Central memory CD8-positive, alpha-beta T cell (primary cell): ENCODE results near the gene KRT79.
A peak's percentile ranks its signal among the peaks of the same experiment; 100 is the strongest.

Experiments
- ATAC-seq: fragments of 150-1000 bp; cut with Tn5 transposase; replicated peaks from 2 replicates; pipeline ENCODE4 v1.10.0; 2022; ENCODE audit warnings: mild to moderate bottlenecking, moderate FRiP score, moderate number of reproducible peaks; ENCODE audit not compliant: poor library complexity, severe bottlenecking; ENCODE audit errors: extremely low read depth
- DNase-seq, 2 donors: peaks; one replicate each; pipeline ENCODE4 v3.0.0; 2021; ENCODE audit warnings: low spot score in 2 of 2
- H3K27ac Mint-ChIP-seq: one replicate; pipeline ENCODE4 v1.8.0; 2022; ENCODE audit warnings: low read depth, mild to moderate bottlenecking, moderate library complexity, mixed read lengths
- H3K27me3 Mint-ChIP-seq: one replicate; pipeline ENCODE4 v1.8.0; 2022; ENCODE audit warnings: mixed read lengths
- H3K36me3 Mint-ChIP-seq: one replicate; pipeline ENCODE4 v1.8.0; 2022; ENCODE audit warnings: mild to moderate bottlenecking, moderate library complexity, mixed read lengths; ENCODE audit not compliant: insufficient read depth
- H3K4me1 Mint-ChIP-seq: one replicate; pipeline ENCODE4 v1.8.0; 2022; ENCODE audit warnings: mixed read lengths
- H3K4me3 Mint-ChIP-seq: one replicate; pipeline ENCODE4 v1.8.0; 2022; ENCODE audit warnings: mild to moderate bottlenecking, moderate library complexity, mixed read lengths
- H3K9me3 Mint-ChIP-seq: one replicate; pipeline ENCODE4 v1.8.0; 2022; ENCODE audit warnings: mixed read lengths

KRT79 gene

DNA sequence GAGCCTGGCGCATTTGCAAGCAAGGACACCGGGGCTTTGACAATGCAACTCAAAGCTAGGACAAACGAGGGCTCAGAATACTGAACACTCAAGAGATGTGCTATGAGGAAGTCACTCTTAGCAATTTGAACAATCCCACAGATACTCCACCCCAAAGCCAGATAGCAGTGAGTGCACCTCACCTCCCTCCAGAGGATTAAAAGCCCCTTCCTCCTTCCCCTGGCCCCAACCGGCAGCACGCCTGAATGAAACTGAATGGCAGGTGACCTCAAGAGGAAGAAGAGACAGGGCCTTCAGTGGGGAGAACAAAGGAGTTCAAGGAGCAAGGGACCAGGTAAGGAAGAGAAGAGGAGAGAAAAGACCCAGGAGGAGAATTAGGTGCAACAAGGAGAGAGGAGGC, 16.6 kb upstream of the KRT79 start:
- Mint-ChIP-seq H3K27me3 (peaks cover 56% of the 10 kb centered on the region), H3K36me3 (peaks cover 4% of the 10 kb centered on the region), H3K4me3 (no peak overlapping the region), H3K4me1 (no peaks in the 10 kb centered on the region), H3K27ac (no peak overlapping the region), H3K9me3 (no peaks in the 10 kb centered on the region)
- no peak for ATAC-seq
- no peak for DNase-seq

DNA sequence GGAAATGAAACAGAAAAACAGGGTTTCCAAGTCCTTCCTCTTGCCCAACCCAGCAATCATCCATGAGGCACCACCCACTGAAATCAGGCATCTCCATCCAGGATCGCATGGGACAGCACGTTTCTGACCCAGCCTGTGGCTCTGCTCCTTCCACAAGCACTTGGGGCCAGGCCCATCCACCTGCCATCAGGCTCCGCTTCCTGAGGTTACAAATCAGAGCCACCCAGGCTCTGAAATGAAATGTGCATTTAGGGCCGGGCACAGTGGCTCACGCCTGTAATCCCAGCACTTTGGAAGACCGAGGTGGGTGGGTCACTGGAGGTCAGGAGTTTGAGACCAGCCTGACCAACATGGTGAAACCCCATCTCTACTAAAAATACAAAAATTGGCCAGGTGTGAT, 15.4 kb upstream of the KRT79 start:
- ATAC-seq (no peak), DNase-seq (no peak)
- Mint-ChIP-seq H3K27ac (no peak overlapping the region), H3K27me3 (peaks cover 48% of the 10 kb centered on the region), H3K4me3 (no peak overlapping the region), H3K9me3 (no peaks in the 10 kb centered on the region), H3K4me1 (no peaks in the 10 kb centered on the region), H3K36me3 (peaks cover 2% of the 10 kb centered on the region)

DNA sequence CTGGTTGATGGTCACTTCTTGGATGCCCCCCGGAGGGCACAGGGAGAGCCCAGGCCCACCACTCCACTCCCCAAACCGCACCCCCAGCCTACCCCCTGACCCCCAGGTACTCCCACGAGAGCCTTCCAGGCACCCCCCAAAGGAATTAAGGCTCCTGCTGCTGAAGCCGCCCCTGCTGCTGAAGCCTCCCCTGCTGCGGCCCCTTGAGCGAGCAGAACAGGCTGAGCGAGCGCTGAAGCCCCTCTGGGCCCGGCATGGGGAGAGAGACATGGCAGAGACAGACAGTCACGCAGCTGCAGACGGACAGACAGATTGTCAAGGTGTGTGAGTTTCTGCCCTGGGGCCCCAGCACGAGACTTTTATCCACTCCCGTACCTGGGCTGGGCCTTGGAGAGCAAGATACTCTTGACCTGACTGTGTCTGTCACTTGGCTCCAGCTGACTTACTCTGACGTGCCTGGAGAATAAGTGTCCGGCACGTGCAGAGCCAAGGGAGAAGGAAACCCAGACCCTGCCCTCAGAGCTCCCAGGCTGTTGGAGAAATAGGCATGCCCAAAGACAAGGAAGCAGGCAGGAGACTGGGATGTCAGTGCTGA, 14.6 kb upstream of the KRT79 start, which contains the start of gene KRT78:
Gene KRT78, minus strand, starts transcription at position 334 of the 595 bp plus-strand sequence. Its CDS starts 64 bp downstream, at position 270.
- DNase-seq (no peak), ATAC-seq (no peak)
- H3K27me3 Mint-ChIP-seq, result peaks cover 41% of the 10 kb centered on the region
- no peaks in the 10 kb centered on the region for H3K9me3 Mint-ChIP-seq
- no peak within 1 kb of the TSS for H3K4me3 Mint-ChIP-seq
- no peak within 1 kb of the TSS for H3K27ac Mint-ChIP-seq
- peaks cover 2% of the 10 kb centered on the region for H3K36me3 Mint-ChIP-seq
- no peaks in the 10 kb centered on the region for H3K4me1 Mint-ChIP-seq

DNA sequence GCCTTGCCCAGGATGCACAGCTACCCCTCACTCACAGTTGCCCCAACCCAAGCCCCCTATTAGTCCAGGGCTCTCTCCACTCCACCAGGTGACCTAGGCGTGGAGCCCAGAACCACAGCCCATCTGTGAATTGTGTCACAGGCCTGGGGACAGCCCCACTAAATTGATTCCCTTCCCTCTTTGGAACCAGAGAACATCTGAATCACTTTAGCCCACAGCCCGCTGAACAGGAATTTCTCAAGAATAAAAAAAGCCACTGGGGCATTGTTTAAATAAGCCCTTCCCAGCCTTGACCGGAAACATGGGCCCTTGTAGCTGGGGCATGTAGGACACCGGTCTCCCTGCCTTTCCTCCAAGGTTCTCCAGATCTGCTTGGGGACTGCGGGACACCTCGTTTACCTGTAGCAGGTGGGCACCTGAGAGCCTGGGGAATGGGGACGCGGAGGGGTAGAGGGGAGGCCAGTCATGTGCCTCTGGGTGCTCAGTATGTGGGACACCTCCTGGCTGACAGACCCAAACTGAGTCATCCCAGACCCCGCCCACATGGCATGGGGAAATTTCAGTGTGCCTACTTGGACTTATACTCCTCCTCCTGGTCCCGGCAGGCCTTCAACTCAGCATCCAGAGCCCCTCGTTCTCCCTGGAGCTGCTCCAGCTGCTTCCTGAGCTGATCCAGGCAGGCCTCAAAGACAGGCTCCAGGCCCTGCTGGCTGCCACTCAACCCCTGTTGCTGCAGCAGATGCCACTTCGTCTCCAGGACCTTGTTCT, 13.4 kb upstream of the KRT79 start:
- DNase-seq (no peak), ATAC-seq (no peak)
- Mint-ChIP-seq H3K36me3 (no peaks in the 10 kb centered on the region), H3K27ac (no peak overlapping the region), H3K9me3 (no peaks in the 10 kb centered on the region), H3K4me3 (no peak overlapping the region), H3K27me3 (peaks cover 35% of the 10 kb centered on the region), H3K4me1 (peaks cover 3% of the 10 kb centered on the region)

DNA sequence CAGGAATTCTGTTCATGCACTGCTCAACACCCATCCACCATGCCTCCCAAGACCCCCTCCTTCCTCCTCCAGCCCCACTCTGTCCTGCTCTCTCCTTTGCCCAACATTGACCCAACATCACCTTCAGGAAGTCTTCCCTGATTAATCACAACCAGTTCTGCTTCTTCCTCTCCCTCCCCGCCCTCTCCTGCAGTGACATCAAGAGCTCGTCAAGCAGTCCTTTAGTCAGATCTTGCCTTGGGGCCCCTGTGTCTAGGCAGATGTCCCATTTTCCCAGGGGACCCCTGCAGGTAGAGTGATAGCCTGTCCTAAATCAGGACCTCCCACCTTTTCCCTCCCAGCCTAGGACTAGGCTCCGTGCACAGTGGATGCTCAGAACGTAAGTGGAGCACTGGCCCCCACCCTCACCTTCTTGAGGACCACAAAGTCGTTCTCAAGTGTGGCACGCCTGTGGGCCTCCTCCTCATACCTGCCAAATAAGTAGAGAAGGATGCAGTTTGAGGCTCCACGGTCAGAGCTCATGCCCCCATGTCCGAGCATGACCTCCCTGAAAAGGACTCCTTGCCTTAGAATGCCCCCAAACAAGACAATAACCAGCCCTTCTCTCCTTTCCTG, 12.4 kb upstream of the KRT79 start:
- ATAC-seq (no peak), DNase-seq (no peak)
- Mint-ChIP-seq H3K27ac (no peak overlapping the region), H3K4me3 (no peak overlapping the region), H3K36me3 (no peaks in the 10 kb centered on the region), H3K4me1 (peaks cover 6% of the 10 kb centered on the region), H3K9me3 (no peaks in the 10 kb centered on the region), H3K27me3 (peaks cover 30% of the 10 kb centered on the region)

DNA sequence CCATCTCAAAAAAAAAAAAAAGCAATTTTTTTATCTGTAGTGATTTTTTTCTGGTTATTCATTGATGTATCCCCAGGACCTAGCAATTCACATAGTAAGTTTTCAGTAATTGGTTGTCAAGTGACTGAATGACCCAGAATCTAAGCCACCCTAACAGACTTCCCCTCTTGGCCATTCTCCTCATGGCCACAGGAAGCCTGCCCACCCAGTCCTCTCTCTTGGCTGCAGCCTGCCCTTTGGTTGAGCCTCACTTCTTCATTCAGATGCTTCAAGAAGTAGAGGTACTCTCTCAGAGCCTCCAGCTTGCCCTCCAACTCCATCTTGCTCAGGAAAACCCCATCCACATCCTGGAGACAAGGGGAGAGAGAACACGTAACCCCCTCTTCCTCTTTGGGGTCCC, 11.8 kb upstream of the KRT79 start:
- ATAC-seq, result no peak

DNA sequence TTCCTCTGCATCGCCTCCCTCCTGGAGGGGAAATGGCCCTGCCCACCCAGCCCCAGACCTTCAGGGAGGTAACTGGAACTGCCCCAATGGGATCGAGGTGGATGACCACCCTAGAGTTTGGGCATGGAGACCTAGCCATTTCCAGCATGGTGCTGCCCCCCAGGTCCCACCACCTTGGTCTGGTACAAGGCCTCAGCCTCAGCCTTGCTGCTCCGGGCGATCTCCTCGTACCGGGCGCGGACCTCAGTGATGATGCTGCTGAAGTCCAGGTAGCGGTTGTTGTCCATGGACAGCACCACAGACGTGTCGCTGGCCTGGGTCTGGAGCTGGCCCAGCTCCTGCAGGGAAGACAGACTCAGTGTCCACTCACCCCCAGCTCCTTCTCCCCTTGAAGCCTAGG, 10.3 kb upstream of the KRT79 start:
- DNase-seq, result no peak
- peaks cover 6% of the 10 kb centered on the region for H3K4me1 Mint-ChIP-seq
- peaks cover 31% of the 10 kb centered on the region for H3K27me3 Mint-ChIP-seq
- no peaks in the 10 kb centered on the region for H3K36me3 Mint-ChIP-seq
- H3K27ac Mint-ChIP-seq, result no peak overlapping the region
- no peaks in the 10 kb centered on the region for H3K9me3 Mint-ChIP-seq
- no peak for ATAC-seq
- H3K4me3 Mint-ChIP-seq, result no peak overlapping the region

More for the DNA sequence above, 11.8 kb upstream of the KRT79 start:
- DNase-seq, result no peak
- H3K27ac Mint-ChIP-seq, result no peak overlapping the region
- H3K4me1 Mint-ChIP-seq, result peaks cover 6% of the 10 kb centered on the region
- H3K9me3 Mint-ChIP-seq, result no peaks in the 10 kb centered on the region
- peaks cover 24% of the 10 kb centered on the region for H3K27me3 Mint-ChIP-seq
- H3K36me3 Mint-ChIP-seq, result no peaks in the 10 kb centered on the region
- no peak overlapping the region for H3K4me3 Mint-ChIP-seq

DNA sequence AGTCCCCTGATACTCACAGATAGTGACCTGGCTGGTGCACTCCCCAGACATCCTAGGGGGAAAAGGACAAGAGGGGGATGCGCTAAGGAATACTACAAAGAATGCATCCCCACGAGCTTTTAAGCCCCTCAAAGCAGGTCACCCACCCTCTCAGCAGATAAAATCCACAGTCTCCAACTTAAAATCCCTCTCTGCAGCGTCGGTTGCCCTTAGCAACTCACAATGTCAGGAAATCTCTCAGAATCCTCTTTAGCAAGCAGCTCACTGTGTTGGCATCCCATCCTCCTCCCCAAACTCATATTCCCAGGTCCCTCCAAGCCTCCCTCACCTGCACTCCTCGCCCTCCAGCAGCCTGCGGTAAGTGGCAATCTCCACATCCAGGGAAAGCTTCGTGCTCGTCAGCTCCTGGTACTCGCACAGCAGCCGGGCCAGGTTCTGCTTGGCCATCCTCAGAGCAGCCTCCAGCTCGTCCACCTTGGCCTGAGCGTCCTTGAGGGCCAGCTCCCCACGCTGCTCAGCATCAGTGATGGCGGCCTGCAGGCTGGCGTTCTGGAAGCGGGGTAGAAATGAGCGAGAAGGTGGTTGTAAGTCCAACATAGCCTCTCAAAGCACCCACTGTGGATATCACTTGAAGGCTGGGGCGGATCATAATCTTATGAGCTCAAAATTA, 5.5 kb upstream of the KRT79 start:
- H3K9me3 Mint-ChIP-seq, result no peaks in the 10 kb centered on the region
- DNase-seq (no peak), ATAC-seq (no peak)
- H3K27me3 Mint-ChIP-seq, result peaks cover 40% of the 10 kb centered on the region
- no peak overlapping the region for H3K4me3 Mint-ChIP-seq
- no peaks in the 10 kb centered on the region for H3K36me3 Mint-ChIP-seq
- H3K4me1 Mint-ChIP-seq, result peaks cover 26% of the 10 kb centered on the region
- no peak overlapping the region for H3K27ac Mint-ChIP-seq

DNA sequence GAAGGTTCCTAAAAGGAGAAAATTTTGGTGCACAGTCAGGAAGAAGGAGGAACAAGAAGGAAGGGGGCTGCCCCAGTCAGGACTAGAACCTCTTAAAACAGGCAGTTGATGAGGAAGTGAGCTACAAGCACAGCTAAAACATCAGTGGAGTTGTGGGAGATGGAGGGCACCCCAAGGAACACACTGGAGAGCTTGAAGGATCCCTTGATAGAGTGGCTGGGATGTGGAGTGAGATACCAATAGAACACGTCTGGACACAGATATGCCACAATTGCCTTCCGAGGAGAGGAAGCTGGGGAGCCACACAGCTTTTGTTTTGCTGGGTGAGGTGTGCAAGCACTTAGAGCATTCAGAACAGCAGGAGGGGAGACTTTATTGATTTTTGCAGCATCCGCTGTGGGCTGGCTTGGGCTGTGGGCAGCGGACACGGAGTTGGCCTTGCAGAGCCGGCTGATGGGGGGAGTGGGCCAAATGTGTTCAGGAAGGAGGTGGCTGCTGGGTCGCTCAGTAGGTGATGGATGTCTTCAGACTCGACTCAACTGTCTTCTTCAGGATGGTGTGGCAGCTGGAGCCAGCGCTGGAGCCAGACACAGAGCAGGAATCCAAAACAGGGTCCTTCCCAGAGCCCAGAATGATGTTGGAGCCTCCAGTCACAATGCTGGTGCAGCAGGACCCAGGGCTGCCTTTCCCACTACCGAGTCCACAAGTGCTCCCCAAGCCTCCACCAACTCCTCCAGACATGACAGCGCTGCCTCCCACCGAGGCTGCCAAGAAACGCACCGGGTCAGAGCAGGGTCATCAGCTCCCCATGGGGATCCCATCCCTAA, 4.7 kb upstream of the KRT79 start:
- no peak for ATAC-seq

DNA sequence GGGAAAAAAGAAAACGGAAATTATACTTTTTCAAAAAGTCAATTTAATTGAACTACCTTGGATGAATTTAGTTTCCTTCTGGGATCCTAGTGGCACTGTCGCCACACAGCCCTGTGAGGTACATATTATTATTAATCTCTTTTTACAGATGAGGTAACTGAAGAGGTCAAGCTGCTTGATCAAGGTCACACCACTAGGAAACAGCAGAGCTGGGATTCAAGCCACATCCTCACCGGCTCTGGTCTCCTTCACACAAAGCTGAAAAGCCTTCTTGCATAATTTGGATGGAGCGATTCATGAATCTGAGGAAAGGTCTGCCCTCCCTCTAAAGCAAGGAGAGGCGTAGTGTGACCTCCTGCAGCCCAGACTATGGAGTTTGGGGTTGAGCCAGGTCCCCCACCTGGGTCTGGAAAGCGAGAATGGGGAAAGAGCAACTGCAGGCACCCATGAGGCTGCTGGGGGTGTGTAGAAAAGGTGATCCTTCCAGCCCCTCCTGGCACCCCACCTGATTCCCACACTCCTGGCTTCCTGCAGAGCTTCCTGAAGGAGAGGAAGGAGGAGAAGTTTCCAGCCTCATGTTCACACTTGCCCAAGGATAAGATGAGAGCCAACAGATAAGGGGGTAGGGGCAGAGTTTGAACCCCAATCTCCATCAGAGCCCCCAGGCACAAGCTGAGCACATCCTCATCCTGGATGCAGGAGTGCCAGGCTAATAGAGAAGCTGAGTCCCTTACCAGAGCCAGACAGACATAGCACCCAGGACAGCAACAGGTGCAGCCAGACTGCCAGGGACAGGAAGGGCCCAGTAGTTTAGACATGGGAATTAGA, 3.9 kb upstream of the KRT79 start:
- peaks cover 26% of the 10 kb centered on the region for H3K4me1 Mint-ChIP-seq
- ATAC-seq (no peak), DNase-seq (no peak)
- H3K27ac Mint-ChIP-seq, result peak overlapping the region; percentile 22
- peaks cover 40% of the 10 kb centered on the region for H3K27me3 Mint-ChIP-seq
- H3K9me3 Mint-ChIP-seq, result no peaks in the 10 kb centered on the region
- no peaks in the 10 kb centered on the region for H3K36me3 Mint-ChIP-seq
- H3K4me3 Mint-ChIP-seq, result no peak overlapping the region

More for the DNA sequence above, 4.7 kb upstream of the KRT79 start:
- Mint-ChIP-seq H3K4me1 (peaks cover 26% of the 10 kb centered on the region), H3K27me3 (peaks cover 40% of the 10 kb centered on the region), H3K4me3 (no peak overlapping the region), H3K9me3 (no peaks in the 10 kb centered on the region), H3K36me3 (no peaks in the 10 kb centered on the region), H3K27ac (no peak overlapping the region)
- DNase-seq, result no peak

DNA sequence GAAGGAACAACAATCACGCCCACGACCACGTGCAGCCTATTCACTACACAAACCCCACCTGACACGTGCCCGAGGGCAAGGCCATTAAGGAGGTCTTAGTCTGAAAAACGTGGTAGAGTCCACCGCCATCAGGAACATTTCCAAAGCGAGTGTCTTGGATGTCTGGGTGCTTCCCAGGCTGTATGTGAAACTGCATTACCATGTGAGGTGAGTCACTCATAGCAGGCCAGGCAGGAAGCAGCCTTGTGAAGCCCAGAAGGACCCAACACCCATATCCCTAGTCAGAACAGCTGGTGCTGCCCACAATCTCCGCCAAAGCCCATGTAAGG, 3.3 kb upstream of the KRT79 start:
- Mint-ChIP-seq H3K36me3 (no peaks in the 10 kb centered on the region), H3K27me3 (peaks cover 40% of the 10 kb centered on the region), H3K27ac (peak overlapping the region; percentile 14), H3K4me3 (no peak overlapping the region), H3K9me3 (no peaks in the 10 kb centered on the region), H3K4me1 (peaks cover 22% of the 10 kb centered on the region)
- DNase-seq (no peak), ATAC-seq (no peak)
